GM08714 (cell line): ENCODE data around the gene MAGI1.

Source experiments
- H3K4me3 ChIP-seq: fragments of 200-500 bp; sonication (Bioruptor generic); 2 replicates; pipeline ENCODE4 v1.5.1; 2014; ENCODE audit warnings: mild to moderate bottlenecking, low read length, inconsistent platforms
- ZNF274 ChIP-seq: IDR thresholded peaks from 2 replicates; pipeline ENCODE4 v1.6.1; 2012; ENCODE audit warnings: mild to moderate bottlenecking, low read depth, low read length

Gene MAGI1

DNA sequence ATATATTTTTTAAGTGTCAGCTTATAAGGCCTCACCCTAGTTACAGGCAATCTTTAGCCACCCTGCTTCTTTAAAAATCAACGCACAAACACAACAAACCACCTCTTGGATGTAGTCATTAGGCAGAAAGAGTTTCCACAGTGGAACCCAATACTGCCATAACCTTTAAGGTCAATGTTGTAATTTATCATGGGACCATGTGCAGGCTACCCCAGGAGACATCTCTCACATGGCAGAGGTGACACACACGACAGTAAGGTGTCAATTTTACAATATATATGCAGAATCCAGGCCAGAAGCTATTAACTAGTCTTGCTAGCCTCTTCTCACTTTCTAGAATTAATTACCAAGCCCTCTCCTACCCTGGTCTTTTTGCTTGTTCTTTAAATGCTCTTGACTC, 336.5 kb downstream of the MAGI1 start:
- TF ChIP-seq ZNF274, result no peak

DNA sequence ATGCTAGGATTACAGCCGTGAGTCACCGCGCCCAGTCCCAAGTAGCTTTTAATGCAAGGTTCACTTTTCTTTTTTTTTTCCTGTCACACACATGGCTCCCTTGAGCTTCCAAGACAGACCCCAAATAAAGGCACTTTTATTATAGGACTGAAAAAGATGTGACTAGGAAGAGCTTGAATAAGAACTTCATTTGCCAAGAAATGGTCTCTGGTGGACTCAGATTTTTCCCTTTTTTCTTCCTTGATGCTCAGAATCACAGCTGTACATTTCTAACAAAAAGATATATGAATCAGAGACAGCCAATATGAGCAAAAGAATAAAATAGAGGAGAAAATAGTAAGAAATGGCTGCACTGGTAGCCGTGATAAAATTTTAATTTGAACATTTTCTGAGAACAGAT, 337.2 kb downstream of the MAGI1 start:
- no peak for TF ChIP-seq ZNF274
- H3K4me3 ChIP-seq, result no peak overlapping the region

More for the DNA sequence above, 336.5 kb downstream of the MAGI1 start:
- no peak overlapping the region for H3K4me3 ChIP-seq

DNA sequence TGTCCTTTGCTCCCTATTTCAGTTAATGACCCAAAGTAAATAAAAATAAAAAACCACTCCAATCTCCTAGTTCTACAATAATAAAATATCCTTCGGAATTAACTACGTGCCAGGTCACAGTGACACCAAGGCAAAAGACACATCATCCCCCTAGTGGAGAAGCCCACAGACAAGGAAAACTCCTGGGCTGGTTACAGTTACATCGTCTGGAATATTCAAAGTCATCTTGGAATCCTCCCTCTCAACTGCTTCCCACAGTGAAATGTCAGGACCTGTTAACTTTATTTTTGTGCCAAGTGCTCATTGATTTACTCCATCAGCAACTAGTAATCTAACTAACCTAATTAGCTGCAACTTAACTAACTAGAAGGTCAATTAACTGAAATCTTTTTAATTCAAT, 349.3 kb downstream of the MAGI1 start:
- no peak for TF ChIP-seq ZNF274
- H3K4me3 ChIP-seq, result no peak overlapping the region

DNA sequence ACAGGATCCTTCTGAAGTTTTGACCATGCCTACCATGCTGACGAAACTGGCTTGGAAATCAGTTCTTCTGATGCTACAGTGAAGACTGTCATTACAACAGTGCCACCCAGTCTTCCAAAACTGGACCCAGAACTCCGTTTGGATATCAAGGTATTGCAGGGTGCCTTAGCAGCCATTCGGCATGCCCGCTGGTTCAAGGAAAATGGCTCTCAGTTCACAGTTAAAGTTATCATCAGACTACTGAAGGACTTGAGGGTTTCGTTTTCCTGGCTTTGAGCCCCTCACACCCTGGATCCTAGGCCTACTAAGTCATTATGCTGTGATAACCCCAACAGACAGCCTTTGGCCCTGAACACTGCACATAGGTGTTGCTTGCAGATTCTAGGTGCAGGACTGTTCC, 351.0 kb downstream of the MAGI1 start:
- no peak overlapping the region for H3K4me3 ChIP-seq
- no peak for TF ChIP-seq ZNF274

DNA sequence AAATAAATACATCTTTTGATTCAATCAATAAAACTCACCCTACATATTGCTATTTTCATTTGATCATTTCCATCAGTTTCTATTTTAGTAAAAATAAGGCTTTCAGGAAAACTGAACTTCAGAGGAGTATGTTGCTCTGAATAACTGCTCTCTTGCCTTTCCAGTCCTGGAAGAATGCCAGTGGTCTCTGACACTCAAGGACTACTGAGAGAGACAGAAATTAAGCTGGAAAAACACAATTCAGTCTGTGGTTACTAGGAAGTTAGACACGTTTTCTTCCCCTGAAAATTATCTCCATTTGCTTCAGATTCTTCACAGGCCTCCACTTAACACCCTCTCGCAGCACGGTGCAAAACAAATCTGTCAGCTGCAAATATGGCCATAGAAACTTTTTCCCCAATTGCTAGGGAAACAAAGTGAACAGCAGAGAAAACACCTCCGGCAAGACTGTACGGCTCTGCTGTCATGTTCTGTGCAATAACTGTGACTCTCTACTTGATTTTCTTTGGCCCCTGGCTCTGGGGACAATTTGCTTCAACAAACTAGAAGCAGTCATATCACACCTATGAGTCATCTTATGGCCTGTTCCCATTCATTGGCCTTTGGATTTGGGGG, 353.0 kb downstream of the MAGI1 start:
- H3K4me3 ChIP-seq, result no peak overlapping the region
- TF ChIP-seq ZNF274, result no peak

DNA sequence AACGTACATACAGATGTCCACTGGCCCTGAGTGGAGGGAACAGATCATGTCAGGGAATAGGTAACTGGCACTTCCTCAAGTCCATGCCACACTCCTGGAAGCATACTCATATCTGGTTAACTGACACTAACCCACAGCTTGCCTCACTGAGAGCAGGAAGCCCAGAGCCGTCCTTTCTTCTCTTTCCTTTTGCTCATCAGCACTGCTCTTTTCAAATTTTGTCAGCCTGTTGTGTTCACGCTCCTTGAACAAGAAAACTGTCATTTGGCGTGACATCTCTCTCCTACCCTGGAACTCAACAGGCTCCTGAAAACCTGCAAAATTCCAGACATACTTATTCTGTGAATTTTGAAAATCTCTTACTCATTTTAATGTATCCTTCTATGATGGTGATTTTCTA, 360.2 kb downstream of the MAGI1 start:
- H3K4me3 ChIP-seq, result no peak overlapping the region
- no peak for TF ChIP-seq ZNF274

DNA sequence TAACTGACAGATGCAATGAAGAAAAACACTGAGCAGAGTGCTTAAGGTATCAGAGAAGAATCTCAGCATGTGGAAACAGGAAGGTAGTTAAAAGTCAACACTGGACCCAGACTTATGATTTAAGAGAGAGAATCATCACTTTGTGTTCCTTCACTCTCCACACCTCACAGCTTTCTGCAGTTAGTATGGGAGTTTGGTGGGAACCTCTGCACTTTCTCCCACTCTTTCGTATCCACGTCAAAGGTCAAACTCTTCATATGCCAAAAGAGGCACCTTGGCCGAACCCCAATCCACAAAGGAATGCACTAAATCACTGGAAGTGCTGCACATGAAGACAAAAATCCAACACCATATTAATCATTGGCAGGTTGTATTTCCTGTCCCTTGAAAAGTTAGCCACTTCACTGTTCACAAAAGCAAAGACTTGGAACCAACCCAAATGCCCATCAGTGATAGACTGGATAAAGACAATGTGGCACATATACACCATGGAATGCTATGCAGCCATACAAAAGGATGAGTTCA, 361.2 kb downstream of the MAGI1 start:
- TF ChIP-seq ZNF274, result no peak
- H3K4me3 ChIP-seq, result no peak overlapping the region

DNA sequence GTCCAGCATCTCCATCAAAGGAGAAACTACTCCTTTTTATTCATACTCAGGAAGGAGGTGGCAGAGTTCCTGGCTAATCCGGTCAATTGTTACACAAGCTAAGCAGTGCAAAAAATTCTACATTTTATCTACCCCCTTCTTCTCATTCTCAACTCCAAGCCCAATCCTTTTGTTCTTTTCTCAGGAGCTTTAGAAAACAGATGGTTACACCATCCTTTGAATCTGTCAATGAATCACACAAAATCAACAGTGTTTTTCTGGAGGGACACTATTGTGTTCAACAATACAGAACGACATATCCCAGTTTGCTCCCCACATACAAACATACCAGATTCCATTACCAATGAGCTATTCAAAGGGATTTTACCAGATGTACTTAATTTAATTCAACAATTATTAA, 362.1 kb downstream of the MAGI1 start:
- TF ChIP-seq ZNF274, result no peak
- H3K4me3 ChIP-seq, result no peak overlapping the region

DNA sequence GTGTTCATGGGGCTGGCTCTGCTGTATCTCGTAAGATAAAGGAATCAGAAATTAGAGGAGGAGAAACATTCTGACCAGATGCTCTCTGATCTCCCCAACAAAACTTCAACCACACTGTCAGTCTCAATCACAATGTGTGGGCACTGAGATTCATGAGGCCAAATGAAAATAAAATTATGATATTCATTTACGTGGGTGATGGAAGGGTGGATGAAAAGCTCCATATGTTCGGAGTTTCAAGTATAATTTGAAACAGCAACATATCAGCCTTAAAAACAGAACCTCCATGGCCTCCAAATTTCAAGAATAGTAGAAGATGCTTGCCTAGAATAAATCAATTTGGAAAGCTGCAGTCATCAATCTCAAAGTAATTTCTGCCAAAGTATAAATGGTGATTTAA, 363.7 kb downstream of the MAGI1 start:
- H3K4me3 ChIP-seq, result no peak overlapping the region
- TF ChIP-seq ZNF274, result no peak

DNA sequence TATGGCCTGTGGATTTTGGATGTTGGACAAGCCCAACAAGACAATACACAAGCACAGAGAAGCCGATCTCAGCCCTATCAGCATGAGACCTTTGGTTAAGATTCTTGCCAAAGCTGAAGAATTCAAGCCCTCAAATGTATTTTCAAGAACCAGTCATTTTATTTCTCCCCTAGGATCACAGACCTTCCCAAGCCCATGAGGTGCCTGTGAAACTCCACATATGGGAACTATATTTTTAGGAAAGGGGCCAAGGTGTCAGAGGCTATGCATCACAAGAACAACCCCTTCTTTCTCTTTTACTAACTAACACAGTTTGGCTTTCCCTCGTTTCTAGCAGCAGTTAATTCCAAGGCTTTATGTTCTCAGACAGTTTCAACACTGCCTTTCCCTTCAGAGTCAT, 364.5 kb downstream of the MAGI1 start:
- no peak overlapping the region for H3K4me3 ChIP-seq
- no peak for TF ChIP-seq ZNF274

DNA sequence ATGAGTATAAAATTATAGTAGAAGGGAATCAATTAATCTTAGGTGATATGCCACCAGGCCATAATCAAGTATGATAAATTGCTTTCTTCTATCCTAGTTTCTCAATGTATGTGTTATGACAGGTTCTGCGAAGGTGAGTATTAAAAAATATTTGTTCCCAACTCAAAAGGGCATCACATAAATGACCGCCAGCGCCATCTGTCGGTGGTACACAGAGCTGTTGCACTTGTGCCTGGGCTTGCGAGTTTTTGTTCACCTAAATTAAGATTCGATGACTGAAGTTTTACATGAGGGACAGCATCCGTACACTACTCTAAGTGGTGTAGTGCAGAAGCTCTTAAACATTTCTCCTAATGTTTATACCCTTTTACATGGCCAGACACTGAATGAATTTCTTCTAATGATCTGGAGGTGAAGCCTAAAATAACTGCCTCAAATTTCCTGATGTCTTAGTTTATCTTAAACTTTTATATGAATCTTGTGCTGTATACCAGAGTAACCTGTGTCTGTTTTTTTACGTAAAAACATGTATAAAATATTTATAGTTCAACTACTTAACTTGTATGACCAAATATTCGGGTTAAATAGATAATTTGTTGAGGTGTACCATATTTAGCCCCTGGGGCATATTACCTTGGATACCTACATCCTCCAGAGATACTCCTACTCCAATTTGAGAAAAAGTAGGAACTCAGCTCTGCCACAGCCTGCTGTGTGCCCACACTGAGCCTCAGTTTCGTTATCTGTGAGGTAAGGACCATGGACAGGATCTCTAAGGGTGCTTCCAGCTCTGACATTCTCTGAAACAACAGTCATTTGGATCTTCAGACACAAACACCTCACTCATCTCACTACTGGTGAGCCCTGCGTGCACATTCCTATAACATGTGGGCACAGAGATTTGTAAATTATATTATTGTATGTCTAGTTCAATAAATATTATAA, 365.6 kb downstream of the MAGI1 start:
- TF ChIP-seq ZNF274, result no peak
- H3K4me3 ChIP-seq, result no peak overlapping the region

DNA sequence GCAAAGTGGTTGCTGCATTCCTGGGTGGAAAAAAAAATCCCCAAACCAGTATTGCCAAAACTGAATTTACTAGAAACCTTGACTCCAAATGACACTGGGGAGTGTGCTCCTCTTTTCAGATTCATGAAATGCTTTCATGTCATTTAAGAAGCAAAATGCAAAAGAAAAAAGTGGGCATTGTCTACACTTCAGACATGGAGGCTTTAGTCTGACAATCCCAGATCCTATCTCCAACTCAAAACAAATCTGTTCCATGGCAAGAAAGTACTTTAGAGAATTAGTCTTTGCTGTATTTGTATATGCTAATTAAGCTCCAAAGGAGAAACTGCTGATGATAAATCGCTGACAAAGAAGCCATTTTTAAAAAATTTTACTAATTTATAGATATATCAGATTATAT, 366.7 kb downstream of the MAGI1 start:
- H3K4me3 ChIP-seq, result no peak overlapping the region
- no peak for TF ChIP-seq ZNF274

DNA sequence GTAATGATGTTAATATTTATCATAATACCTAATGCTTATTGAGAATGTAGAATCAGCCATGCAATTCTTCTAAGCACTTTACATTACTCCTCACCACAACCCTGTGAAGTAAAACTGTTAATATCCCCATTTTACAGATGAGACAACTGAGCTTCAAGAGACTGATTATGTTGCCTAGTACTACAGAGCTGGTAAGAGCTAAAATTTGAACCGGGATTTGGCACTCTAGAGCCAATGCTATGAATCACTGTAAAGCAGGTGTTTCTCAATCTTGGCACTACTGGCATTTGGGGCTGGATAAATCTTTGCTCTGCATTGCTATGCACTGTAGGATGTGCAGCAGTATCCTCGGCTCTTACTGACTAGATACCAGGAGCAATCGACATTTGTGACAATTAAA, 367.7 kb downstream of the MAGI1 start:
- TF ChIP-seq ZNF274, result no peak
- no peak overlapping the region for H3K4me3 ChIP-seq

DNA sequence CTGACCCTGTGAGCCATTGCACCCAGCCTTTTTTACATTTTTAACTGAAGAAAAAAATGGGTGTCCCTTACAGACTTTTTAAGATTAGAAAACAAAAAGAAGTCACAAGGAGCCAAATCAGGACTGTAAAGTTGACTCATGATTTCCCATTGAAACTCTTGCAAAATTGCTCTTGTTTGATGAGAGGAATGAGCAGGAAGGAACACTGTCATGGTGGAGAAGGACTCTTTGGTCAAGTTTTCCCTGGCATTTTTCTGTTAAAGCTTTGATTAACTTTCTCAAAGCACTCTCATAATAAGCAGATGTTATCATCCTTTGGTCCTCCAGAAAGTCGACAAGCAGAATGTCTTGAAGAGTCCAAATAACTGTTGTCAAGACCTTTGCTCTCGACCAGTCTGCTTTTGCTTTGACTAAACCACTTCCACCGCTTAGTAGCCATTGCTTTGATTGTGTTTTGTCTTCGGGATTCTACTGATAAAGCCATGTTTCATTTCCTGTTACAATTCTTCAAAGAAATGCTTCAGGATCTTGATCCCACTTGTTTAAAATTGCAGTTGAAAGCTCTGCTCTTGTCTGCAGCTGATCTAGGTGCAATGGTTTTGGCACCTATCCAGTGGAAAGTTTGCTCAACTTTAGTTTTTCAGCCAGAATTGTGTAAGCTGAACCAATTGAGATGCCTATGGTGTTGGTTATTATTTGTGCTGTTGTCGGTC, 369.4 kb downstream of the MAGI1 start:
- no peak overlapping the region for H3K4me3 ChIP-seq
- no peak for TF ChIP-seq ZNF274
